PC-3 (cell line): ENCODE data around the gene VPS35L. TPM values are rescaled to one million over a fixed set of nuclear protein-coding genes. Genes with fewer than 3 reads are reported as not detected.

Experiments
- ATAC-seq: fragments of 200-7000 bp; cut with Tn5 transposase; 2 replicates; pipeline ENCODE4 v1.9.1; 2020; ENCODE audit warnings: mild to moderate bottlenecking, moderate library complexity
- BruUV-seq: library from RNA; stranded (reverse); fragments of 400-500 nt; replicated peaks from 2 replicates; lab custom pipeline; 2021; lab: Mats Ljungman, UMichigan
- CTCF ChIA-PET: fragments of 300-600 bp; sonication (Branson Sonifier 250); formaldehyde crosslinking; loops from one replicate; lab custom pipeline; 2022; ENCODE audit warnings: antibody characterized with exemption; lab: Charles Lee
- POLR2A ChIA-PET: fragments of 300-600 bp; sonication (Branson Sonifier 250); formaldehyde crosslinking; loops from one replicate; lab custom pipeline; 2022; ENCODE audit warnings: antibody characterized with exemption; ENCODE audit not compliant: unreplicated experiment; lab: Charles Lee
- DNase-seq: peaks from one replicate; pipeline ENCODE4 v3.0.0-alpha.2; 2015
- H2AFZ ChIP-seq: fragments of 300-600 bp; sonication (generic); 2 replicates; pipeline ENCODE4 v1.6.0; 2016; ENCODE audit warnings: antibody characterized with exemption, low read length
- H3F3A ChIP-seq: fragments of 300-600 bp; sonication (generic); one replicate; pipeline ENCODE4 v1.6.0; 2017; ENCODE audit warnings: antibody characterized with exemption, low read length, control low read depth, mild to moderate bottlenecking; ENCODE audit not compliant: unreplicated experiment
- H3K27ac ChIP-seq: fragments of 300-600 bp; sonication (generic); 2 replicates; pipeline ENCODE4 v1.5.1; 2016; ENCODE audit warnings: mild to moderate bottlenecking, low read length
- H3K27me3 ChIP-seq: fragments of 300-600 bp; sonication (generic); 2 replicates; pipeline ENCODE4 v1.6.1; 2016; ENCODE audit warnings: low read length, mixed read lengths
- H3K36me3 ChIP-seq: fragments of 300-600 bp; sonication (generic); 2 replicates; pipeline ENCODE4 v1.6.1; 2016; ENCODE audit warnings: low read depth, mixed run types, low read length, mixed read lengths
- H3K4me1 ChIP-seq: fragments of 300-600 bp; sonication (generic); 2 replicates; pipeline ENCODE4 v1.5.1; 2016; ENCODE audit warnings: low read length; ENCODE audit not compliant: insufficient read depth
- H3K4me2 ChIP-seq: fragments of 300-600 bp; sonication (generic); 2 replicates; pipeline ENCODE4 v1.6.0; 2016; ENCODE audit warnings: low read length
- H3K4me3 ChIP-seq: fragments of 300-600 bp; sonication (generic); 2 replicates; pipeline ENCODE4 v1.5.1; 2016; ENCODE audit warnings: mild to moderate bottlenecking, low read length, mixed read lengths
- H3K79me2 ChIP-seq: fragments of 300-600 bp; sonication (generic); 2 replicates; pipeline ENCODE4 v1.6.1; 2017; ENCODE audit warnings: low read length, mixed read lengths
- H3K9ac ChIP-seq: fragments of 300-600 bp; sonication (generic); 2 replicates; pipeline ENCODE4 v1.6.0; 2016; ENCODE audit warnings: mild to moderate bottlenecking, low read length
- H3K9me2 ChIP-seq: fragments of 300-600 bp; sonication (generic); replicated peaks from 2 replicates; pipeline ENCODE4 v1.6.1; 2016; ENCODE audit warnings: mixed run types, low read length, mixed read lengths
- H3K9me3 ChIP-seq: fragments of 300-600 bp; sonication (generic); 2 replicates; pipeline ENCODE4 v1.6.1; 2016; ENCODE audit warnings: low read length, mixed read lengths
- H4K20me1 ChIP-seq: fragments of 300-600 bp; sonication (generic); 2 replicates; pipeline ENCODE4 v1.6.1; 2016; ENCODE audit warnings: low read length, mixed read lengths
- CTCF ChIP-seq: fragments of 300-600 bp; sonication (generic); conservative IDR thresholded peaks from 2 replicates; pipeline ENCODE4 v1.5.1; 2017; ENCODE audit warnings: antibody characterized with exemption, low read depth, mild to moderate bottlenecking, low read length
- EZH2 ChIP-seq: fragments of 300-600 bp; sonication (generic); IDR thresholded peaks from one replicate; pipeline ENCODE4 v1.6.1; 2017; ENCODE audit warnings: antibody characterized with exemption, mild to moderate bottlenecking, low read length; ENCODE audit not compliant: unreplicated experiment
- EZH2phosphoT487 ChIP-seq: fragments of 300-600 bp; sonication (generic); IDR thresholded peaks from 2 replicates; pipeline ENCODE4 v1.6.1; 2018; ENCODE audit warnings: mild to moderate bottlenecking, antibody characterized with exemption, low read length, borderline replicate concordance
- intact Hi-C: fragments of 100-400 bp; cut with micrococcal nuclease; formaldehyde crosslinking; loops from 2 replicates; pipeline ENCODE4 v1.9.0; 2023
- total RNA-seq: library from RNA; depleted of rRNA; stranded (reverse); fragments of >200 nt; gene quantifications from 2 replicates; pipeline ENCODE4 v1.2.3, GENCODE V29; 2014

The VPS35L gene
- total RNA-seq, 1 experiment from 2014 or later = 2.9 TPM

GRCh38 chr16:19528666-19529065 is 26.8 kb upstream of the VPS35L start:
- no TSS peak for BruUV-seq

GRCh38 chr16:19532601-19533000 is 22.9 kb upstream of the VPS35L start:
- TF ChIP-seq EZH2 = no peak
- TF ChIP-seq CTCF = no peak
- no peak for TF ChIP-seq EZH2phosphoT487
- H3K9ac ChIP-seq = no peak overlapping the region
- H3K27me3 ChIP-seq = no peaks in the 10 kb centered on the region
- H3K4me1 ChIP-seq = no peaks in the 10 kb centered on the region
- no peak overlapping the region for H3K4me2 ChIP-seq
- no peaks in the 10 kb centered on the region for H4K20me1 ChIP-seq
- H3K9me3 ChIP-seq = no peaks in the 10 kb centered on the region
- intact Hi-C loops = no loop called here
- no peak for DNase-seq
- peaks cover 14% of the 10 kb centered on the region; the same call in 1 of the 2 replicates for H3K36me3 ChIP-seq
- H3K27ac ChIP-seq = no peak overlapping the region
- POLR2A ChIA-PET = no interaction called here
- no peak overlapping the region for H2AFZ ChIP-seq
- no peak overlapping the region for H3K4me3 ChIP-seq
- BruUV-seq = no TSS peak
- ATAC-seq = no peak
- no peaks in the 10 kb centered on the region for H3F3A ChIP-seq
- CTCF ChIA-PET = no interaction called here
- no peaks in the 10 kb centered on the region for H3K79me2 ChIP-seq
- no peaks in the 10 kb centered on the region for H3K9me2 ChIP-seq

More at GRCh38 chr16:19528666-19529065, 26.8 kb upstream of the VPS35L start:
- H3K9ac ChIP-seq = no peak overlapping the region
- ATAC-seq (no peak), DNase-seq (no peak)
- H3K9me2 ChIP-seq = no peaks in the 10 kb centered on the region
- no peaks in the 10 kb centered on the region for H3F3A ChIP-seq
- H4K20me1 ChIP-seq = no peaks in the 10 kb centered on the region
- H3K4me2 ChIP-seq = no peak overlapping the region
- ChIA-PET POLR2A (no interaction called here), CTCF (no interaction called here)
- no peak overlapping the region for H3K4me3 ChIP-seq
- H2AFZ ChIP-seq = no peak overlapping the region
- peaks cover 12% of the 10 kb centered on the region for H3K4me1 ChIP-seq
- H3K27me3 ChIP-seq = no peaks in the 10 kb centered on the region
- TF ChIP-seq EZH2phosphoT487 (no peak), EZH2 (no peak), CTCF (no peak)
- no peaks in the 10 kb centered on the region for H3K9me3 ChIP-seq
- H3K27ac ChIP-seq = no peak overlapping the region
- peaks cover 9% of the 10 kb centered on the region; the same call in 1 of the 2 replicates for H3K36me3 ChIP-seq
- H3K79me2 ChIP-seq = peaks cover 33% of the 10 kb centered on the region
- intact Hi-C loops = no loop called here

GRCh38 chr16:19540241-19540970 is 15.1 kb upstream of the VPS35L start:
- no TSS peak for BruUV-seq
- ATAC-seq (no peak), DNase-seq (no peak)
- no peak overlapping the region for H2AFZ ChIP-seq
- H3K9me2 ChIP-seq = no peaks in the 10 kb centered on the region
- H3K27me3 ChIP-seq = no peaks in the 10 kb centered on the region
- H4K20me1 ChIP-seq = no peaks in the 10 kb centered on the region
- H3K4me1 ChIP-seq = no peaks in the 10 kb centered on the region
- H3K79me2 ChIP-seq = no peaks in the 10 kb centered on the region
- no peaks in the 10 kb centered on the region for H3K9me3 ChIP-seq
- H3K4me2 ChIP-seq = no peak overlapping the region
- no peaks in the 10 kb centered on the region for H3F3A ChIP-seq
- ChIA-PET CTCF (no interaction called here), POLR2A (no interaction called here)
- no peak overlapping the region for H3K4me3 ChIP-seq
- H3K27ac ChIP-seq = no peak overlapping the region
- H3K36me3 ChIP-seq = peaks cover 23% of the 10 kb centered on the region
- H3K9ac ChIP-seq = no peak overlapping the region
- intact Hi-C loops = no loop called here
- TF ChIP-seq CTCF = no peak
- TF ChIP-seq EZH2 = no peak
- no peak for TF ChIP-seq EZH2phosphoT487
